Fibroblast of lung (primary cell): Measurements from ENCODE around the gene KCNH2. TPM values are rescaled to one million over a fixed set of nuclear protein-coding genes. Genes with fewer than 3 reads are reported as not detected.

Experiments used
- DNase-seq, 2 donors: peaks; one replicate each; pipeline versions ENCODE4 v3.0.0 to v3.0.0-alpha.2; 2010; ENCODE audit warnings: low read depth in 2 of 2
- H2AFZ ChIP-seq: 2 replicates; pipeline ENCODE4 v1.5.1; 2012; ENCODE audit warnings: low read length, control low read depth, inconsistent platforms
- H3K27ac ChIP-seq: 2 replicates; pipeline ENCODE4 v1.5.1; 2011; ENCODE audit warnings: low read length, control low read depth; ENCODE audit not compliant: insufficient read depth
- H3K27me3 ChIP-seq: 2 replicates; pipeline ENCODE4 v1.5.1; 2011; ENCODE audit warnings: mild to moderate bottlenecking, low read length; ENCODE audit not compliant: control insufficient read depth, insufficient read depth
- H3K36me3 ChIP-seq: 2 replicates; pipeline ENCODE4 v1.5.1; 2011; ENCODE audit warnings: low read length; ENCODE audit not compliant: control insufficient read depth, insufficient read depth
- H3K4me1 ChIP-seq: 2 replicates; pipeline ENCODE4 v1.5.1; 2011; ENCODE audit warnings: low read length; ENCODE audit not compliant: control insufficient read depth, insufficient read depth; ENCODE audit errors: extremely low read depth
- H3K4me2 ChIP-seq: 2 replicates; pipeline ENCODE4 v1.5.1; 2011; ENCODE audit warnings: low read length, control low read depth; ENCODE audit not compliant: insufficient read depth; ENCODE audit errors: extremely low read depth
- H3K4me3 ChIP-seq, 4 experiments: fragments of 200-600 bp in 1 of 4; sonication (generic) in 1 of 4; replicated peaks in 1 of 4; 2 replicates each; pipeline ENCODE4 v1.5.1; 2011 to 2016; ENCODE audit warnings: low read length in 4 of 4, low read depth in 3 of 4, mild to moderate bottlenecking in 3 of 4, control low read depth in 2 of 4, inconsistent platforms in 1 of 4, mixed read lengths in 1 of 4; ENCODE audit not compliant: insufficient read depth in 1 of 4; ENCODE audit errors: control extremely low read depth in 1 of 4
- H3K79me2 ChIP-seq: 2 replicates; pipeline ENCODE4 v1.5.1; 2012; ENCODE audit warnings: mild to moderate bottlenecking, low read length, inconsistent platforms; ENCODE audit not compliant: control insufficient read depth, insufficient read depth
- H3K9ac ChIP-seq: 2 replicates; pipeline ENCODE4 v1.5.1; 2011; ENCODE audit warnings: mild to moderate bottlenecking, low read length, control low read depth; ENCODE audit not compliant: insufficient read depth
- H3K9me3 ChIP-seq: 2 replicates; pipeline ENCODE4 v1.5.1; 2012; ENCODE audit warnings: low read depth, low read length; ENCODE audit not compliant: control insufficient read depth, insufficient read depth
- H4K20me1 ChIP-seq: 2 replicates; pipeline ENCODE4 v1.5.1; 2011; ENCODE audit warnings: low read length; ENCODE audit not compliant: control insufficient read depth, insufficient read depth; ENCODE audit errors: extremely low read depth
- EZH2 ChIP-seq: IDR thresholded peaks from 2 replicates; pipeline ENCODE4 v1.5.1; 2012; ENCODE audit warnings: low read length, control low read depth, mild to moderate bottlenecking; ENCODE audit errors: missing control alignments
- polyA plus RNA-seq, 2 donors: library from polyadenylated mRNA; depleted of rRNA in 1 of 2; stranded (reverse) in 1 of 2; unstranded in 1 of 2; fragments of >200 nt; gene quantifications; 2 replicates each; pipeline ENCODE4 v1.2.1, GENCODE V29; 2011 to 2012; ENCODE audit warnings: missing spikeins in 1 of 2
- total RNA-seq: library from RNA; depleted of rRNA; stranded (reverse); fragments of >200 nt; gene quantifications from 2 replicates; pipeline ENCODE4 v1.2.1, GENCODE V29; 2014
- TF ChIP-seq, protein P1 (sequence below), 2 donors: IDR thresholded peaks in 1 of 2; conservative IDR thresholded peaks in 1 of 2; 1 replicate in 1 of 2; 2 replicates in 1 of 2; pipeline ENCODE4 v1.5.1; 2011 to 2012; ENCODE audit warnings: low read length in 2 of 2, control low read depth in 1 of 2, inconsistent platforms in 1 of 2, low read depth in 1 of 2, mild to moderate bottlenecking in 1 of 2

The KCNH2 gene
- total and polyA plus RNA-seq, 2 donors (not counting 1 experiment from before 2014, with no cell fraction given): 0.15 to 6.1 TPM

DNA sequence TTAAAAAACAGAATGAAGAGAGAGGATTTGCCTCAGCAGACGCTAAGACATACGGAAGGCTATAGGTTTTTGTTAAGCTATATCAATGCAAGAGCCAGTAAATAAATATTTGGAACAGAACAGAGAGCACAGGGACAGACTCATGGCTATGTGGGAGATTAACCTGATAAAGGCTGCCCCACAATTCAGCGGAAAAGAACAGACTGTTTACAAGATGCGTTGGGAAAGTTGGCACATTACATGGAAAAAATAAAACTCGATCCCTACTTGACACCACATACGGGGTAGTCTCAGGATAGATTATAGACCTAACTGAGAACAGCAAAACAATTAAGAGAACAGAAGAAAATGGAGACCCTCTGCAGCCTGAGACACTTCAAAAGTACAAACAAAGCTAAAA is 10.8 kb downstream of the KCNH2 start:
- TF ChIP-seq, protein P1, sequence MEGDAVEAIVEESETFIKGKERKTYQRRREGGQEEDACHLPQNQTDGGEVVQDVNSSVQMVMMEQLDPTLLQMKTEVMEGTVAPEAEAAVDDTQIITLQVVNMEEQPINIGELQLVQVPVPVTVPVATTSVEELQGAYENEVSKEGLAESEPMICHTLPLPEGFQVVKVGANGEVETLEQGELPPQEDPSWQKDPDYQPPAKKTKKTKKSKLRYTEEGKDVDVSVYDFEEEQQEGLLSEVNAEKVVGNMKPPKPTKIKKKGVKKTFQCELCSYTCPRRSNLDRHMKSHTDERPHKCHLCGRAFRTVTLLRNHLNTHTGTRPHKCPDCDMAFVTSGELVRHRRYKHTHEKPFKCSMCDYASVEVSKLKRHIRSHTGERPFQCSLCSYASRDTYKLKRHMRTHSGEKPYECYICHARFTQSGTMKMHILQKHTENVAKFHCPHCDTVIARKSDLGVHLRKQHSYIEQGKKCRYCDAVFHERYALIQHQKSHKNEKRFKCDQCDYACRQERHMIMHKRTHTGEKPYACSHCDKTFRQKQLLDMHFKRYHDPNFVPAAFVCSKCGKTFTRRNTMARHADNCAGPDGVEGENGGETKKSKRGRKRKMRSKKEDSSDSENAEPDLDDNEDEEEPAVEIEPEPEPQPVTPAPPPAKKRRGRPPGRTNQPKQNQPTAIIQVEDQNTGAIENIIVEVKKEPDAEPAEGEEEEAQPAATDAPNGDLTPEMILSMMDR (conservative IDR thresholded peaks at IDR 0.05 in 1 of 2, IDR thresholded peaks at IDR 0.05 in 1 of 2; ENCODE audit: low read depth in 1 of 2, low read length in 2 of 2): no peak
- no peak for TF ChIP-seq EZH2
- H3K9me3 ChIP-seq: no peaks in the 10 kb centered on the region
- peaks cover 34% of the 10 kb centered on the region for H3K27me3 ChIP-seq
- H3K36me3 ChIP-seq: no peaks in the 10 kb centered on the region
- no peak overlapping the region for H3K4me2 ChIP-seq
- H3K4me1 ChIP-seq: peaks cover 2% of the 10 kb centered on the region
- no peak overlapping the region for H3K27ac ChIP-seq
- H4K20me1 ChIP-seq: no peaks in the 10 kb centered on the region
- no peak overlapping the region for H3K9ac ChIP-seq
- no peaks in the 10 kb centered on the region for H3K79me2 ChIP-seq
- no peak overlapping the region for H2AFZ ChIP-seq
- H3K4me3 ChIP-seq: no peak overlapping the region
- no peak for DNase-seq

DNA sequence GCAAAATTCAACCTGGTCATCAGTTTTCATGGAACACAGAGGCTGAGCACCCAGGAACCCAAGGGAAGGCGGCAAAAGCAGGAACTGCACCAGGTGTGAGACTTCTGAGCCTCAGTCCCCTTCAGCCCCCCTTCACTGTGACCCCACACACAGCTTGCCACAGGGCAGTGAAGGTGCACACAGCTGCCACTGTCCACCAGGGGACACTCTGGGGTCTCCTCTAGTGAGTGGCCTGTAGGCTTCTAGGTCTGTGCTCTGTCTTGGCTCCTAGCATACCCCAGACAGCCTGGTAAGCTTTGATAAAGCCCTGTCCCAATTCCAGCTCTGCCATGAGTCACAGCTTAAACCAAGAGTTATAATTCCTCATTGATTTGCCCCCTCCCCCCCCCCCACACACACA is 12.1 kb downstream of the KCNH2 start:
- peaks cover 3% of the 10 kb centered on the region for H3K4me1 ChIP-seq
- no peaks in the 10 kb centered on the region for H4K20me1 ChIP-seq
- H3K4me3 ChIP-seq: no peak overlapping the region
- no peak overlapping the region for H3K27ac ChIP-seq
- H3K79me2 ChIP-seq: no peaks in the 10 kb centered on the region
- H2AFZ ChIP-seq: no peak overlapping the region
- no peak overlapping the region for H3K9ac ChIP-seq
- H3K9me3 ChIP-seq: no peaks in the 10 kb centered on the region
- TF ChIP-seq, protein P1 (conservative IDR thresholded peaks at IDR 0.05 in 1 of 2, IDR thresholded peaks at IDR 0.05 in 1 of 2; ENCODE audit: low read depth in 1 of 2, low read length in 2 of 2): peak in 1 of 2 donors; percentile 19
- TF ChIP-seq EZH2: no peak
- H3K27me3 ChIP-seq: peaks cover 20% of the 10 kb centered on the region
- no peak for DNase-seq
- no peak overlapping the region for H3K4me2 ChIP-seq
- no peaks in the 10 kb centered on the region for H3K36me3 ChIP-seq

DNA sequence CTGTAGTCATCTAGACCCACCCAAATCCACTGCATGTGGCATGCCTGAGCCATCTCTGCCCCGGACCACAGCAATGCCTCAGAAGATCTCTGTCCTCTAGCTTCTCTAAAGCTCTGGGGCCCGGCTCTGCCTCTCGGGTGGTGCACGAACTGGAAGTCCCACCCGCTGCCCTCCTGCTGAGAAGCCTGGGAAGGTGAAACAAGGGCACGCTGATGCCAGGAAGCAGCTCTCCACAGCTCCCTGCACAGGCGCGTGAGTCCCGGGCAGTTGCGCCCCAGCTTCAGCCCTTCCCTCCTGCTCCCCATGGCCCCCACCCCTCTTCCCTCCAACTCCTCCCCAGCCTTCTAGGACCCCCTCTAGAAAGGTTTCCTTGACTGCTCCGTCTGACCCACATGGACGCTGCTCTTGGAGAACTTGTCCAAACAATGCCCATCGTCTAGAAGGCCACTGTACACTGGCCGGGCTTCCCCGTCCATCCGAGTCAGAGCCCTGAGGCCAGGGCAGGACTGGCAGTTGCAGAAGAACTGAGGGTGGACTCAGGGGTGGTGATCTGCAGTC is 12.8 kb downstream of the KCNH2 start:
- Histone ChIP-seq H3K9ac (no peak overlapping the region), H3K4me2 (no peak overlapping the region), H3K9me3 (no peaks in the 10 kb centered on the region), H3K27me3 (peaks cover 14% of the 10 kb centered on the region), H3K36me3 (no peaks in the 10 kb centered on the region), H3K4me1 (peaks cover 3% of the 10 kb centered on the region), H3K27ac (no peak overlapping the region), H2AFZ (no peak overlapping the region), H3K79me2 (no peaks in the 10 kb centered on the region), H4K20me1 (no peaks in the 10 kb centered on the region), H3K4me3 (no peak overlapping the region)
- no peak for DNase-seq
- no peak for TF ChIP-seq EZH2
- TF ChIP-seq, protein P1 (conservative IDR thresholded peaks at IDR 0.05 in 1 of 2, IDR thresholded peaks at IDR 0.05 in 1 of 2; ENCODE audit: low read depth in 1 of 2, low read length in 2 of 2): no peak
